Fibroblast of pulmonary artery (primary cell): ENCODE data around the gene CCDC170.

Source experiments
- DNase-seq: peaks from one replicate; pipeline ENCODE4 v3.0.0-alpha.2; 2010; ENCODE audit warnings: low read depth
- H3K4me3 ChIP-seq: replicated peaks from 2 replicates; pipeline ENCODE4 v1.5.1; 2011; ENCODE audit warnings: low read depth, mild to moderate bottlenecking, control low read depth, low read length, moderate library complexity
- CTCF ChIP-seq: IDR thresholded peaks from 2 replicates; pipeline ENCODE4 v1.5.1; 2011; ENCODE audit warnings: mild to moderate bottlenecking, control low read depth, low read length, inconsistent platforms; ENCODE audit errors: missing control alignments

Gene CCDC170

GRCh38 chr6:151656392-151656791 lies 162.6 kb downstream of the CCDC170 start:
- no peak for TF ChIP-seq CTCF
- H3K4me3 ChIP-seq = no peak overlapping the region
- DNase-seq = no peak

DNA sequence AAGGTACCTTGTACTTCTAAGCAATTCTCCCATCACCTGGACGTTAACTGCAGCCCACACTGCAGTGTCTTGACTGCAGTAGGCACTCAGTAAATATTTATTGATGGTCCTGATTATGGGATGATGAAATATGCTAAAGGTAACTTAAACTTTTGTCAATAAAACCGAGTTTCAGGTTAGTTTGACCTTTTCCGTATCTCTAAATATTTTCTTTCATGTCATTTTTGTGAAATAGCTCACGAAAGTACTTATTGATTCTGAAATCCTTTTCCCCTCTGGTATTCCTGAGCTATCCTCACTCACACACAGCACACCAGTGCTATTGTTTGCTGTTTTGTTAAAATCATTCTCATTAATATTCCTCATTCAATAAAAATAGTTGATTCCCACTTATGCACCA lies 164.3 kb downstream of the CCDC170 start:
- DNase-seq = no peak
- no peak for TF ChIP-seq CTCF
- H3K4me3 ChIP-seq = no peak overlapping the region

- H3K4me3 ChIP-seq = no peak overlapping the region
- no peak for TF ChIP-seq CTCF
- DNase-seq = no peak
Measured at GRCh38 chr6:151659212-151659611, 165.4 kb downstream of the CCDC170 start.

GRCh38 chr6:151661509-151661908 lies 167.7 kb downstream of the CCDC170 start:
- no peak for TF ChIP-seq CTCF
- H3K4me3 ChIP-seq = no peak overlapping the region
- DNase-seq = no peak

DNA sequence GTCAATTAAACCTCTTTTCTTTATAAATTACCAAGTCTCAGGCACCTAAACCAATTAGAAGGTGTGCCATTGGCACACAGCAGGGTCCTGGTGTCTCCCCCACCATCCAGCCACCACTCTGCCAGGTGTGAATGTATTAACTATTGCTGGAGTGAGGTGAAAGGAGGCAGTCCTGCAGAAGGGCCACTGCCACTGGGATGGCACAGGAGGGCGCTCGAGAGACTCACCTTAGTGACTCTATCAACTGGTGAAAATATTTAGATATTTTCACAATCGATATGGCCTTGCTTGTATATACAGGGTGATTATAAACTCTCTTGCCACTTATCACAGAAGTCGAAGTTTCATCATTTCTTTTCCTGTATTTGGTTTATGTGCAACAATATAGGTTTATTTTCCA lies 168.1 kb downstream of the CCDC170 start:
- TF ChIP-seq CTCF = peak; percentile 13
- no peak for DNase-seq

GRCh38 chr6:151663559-151663958 lies 169.7 kb downstream of the CCDC170 start:
- DNase-seq = no peak
- no peak for TF ChIP-seq CTCF
- H3K4me3 ChIP-seq = no peak overlapping the region

More for the DNA sequence above, 168.1 kb downstream of the CCDC170 start:
- no peak overlapping the region for H3K4me3 ChIP-seq

GRCh38 chr6:151664390-151664789 lies 170.6 kb downstream of the CCDC170 start:
- no peak for TF ChIP-seq CTCF
- DNase-seq = no peak
- no peak overlapping the region for H3K4me3 ChIP-seq
